ENCODE measurements around the gene SLC25A39. TPM values are rescaled to one million over a fixed set of nuclear protein-coding genes. Genes with fewer than 3 reads are reported as not detected.

Gene SLC25A39
- total and polyA plus RNA-seq, 2 donors (not counting 3 experiments of a cell fraction or from before 2014, with no cell fraction given): 88.5 to 151 TPM

DNA sequence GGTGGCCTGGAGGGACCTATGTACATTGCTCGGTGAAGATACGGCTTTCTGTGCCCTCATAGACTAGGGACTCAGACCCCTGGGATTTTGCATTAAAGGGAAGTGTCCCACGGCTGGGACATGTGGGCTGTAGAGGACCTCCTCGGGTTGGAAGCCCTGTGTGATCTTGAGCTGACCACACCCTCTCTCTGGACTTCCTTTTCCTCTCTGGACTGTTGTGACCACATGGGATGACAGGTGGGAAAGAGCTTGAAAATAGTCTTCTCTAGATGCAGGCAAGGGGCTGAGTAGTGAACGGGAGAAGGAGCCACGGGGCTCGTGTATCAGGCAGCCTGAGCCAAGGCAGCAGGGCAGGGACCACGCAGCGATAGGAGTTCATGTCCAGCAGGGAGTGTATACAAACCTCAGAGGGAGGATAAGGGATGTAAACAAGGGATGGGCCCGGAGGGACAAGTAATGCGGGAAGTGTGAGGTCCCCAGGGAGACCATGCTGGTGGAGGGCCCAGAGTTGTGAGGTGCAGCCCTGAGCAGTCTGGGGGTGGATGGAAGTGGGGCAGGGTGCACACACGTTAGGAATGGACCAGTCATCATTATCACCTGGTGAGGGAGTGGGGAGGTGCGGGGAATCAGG lies 52.2 kb downstream of the SLC25A39 start:
- H3K79me2 ChIP-seq (ENCODE audit: control insufficient read depth, insufficient read depth, low read length): no peaks in the 10 kb centered on the region
- H3K27ac ChIP-seq (ENCODE audit: insufficient read depth, low read depth, low read length): no peak overlapping the region
- H3K9me3 ChIP-seq (replicated peaks; ENCODE audit: control insufficient read depth, insufficient read depth, low read length): no peaks in the 10 kb centered on the region
- no peak overlapping the region for H2AFZ ChIP-seq (ENCODE audit: low read depth, low read length)
- no peak overlapping the region for H3K9ac ChIP-seq (replicated peaks; ENCODE audit: extremely low read depth, insufficient read depth, low read length)
- H3K36me3 ChIP-seq (ENCODE audit: control insufficient read depth in 2 of 2, extremely low read depth in 1 of 2, insufficient read depth in 2 of 2, low read length in 2 of 2): no peaks in the 10 kb centered on the region
- FAIRE-seq: no peak
- ChIA-PET POLR2A (no interaction called here), CTCF (interaction anchor here (1.2 kb wide), 1 partner anchor 51 kb away, joined by 4 read pairs; no protein-coding TSS in a partner anchor)
- no peaks in the 10 kb centered on the region for H3K9me1 ChIP-seq (replicated peaks; ENCODE audit: control insufficient read depth, extremely low read depth, insufficient read depth, low read length)
- no peaks in the 10 kb centered on the region for H4K20me1 ChIP-seq (replicated peaks; ENCODE audit: control insufficient read depth, extremely low read depth, insufficient read depth, low read length)
- BruUV-seq (replicated peaks): no TSS peak
- H3K27me3 ChIP-seq (ENCODE audit: control insufficient read depth in 2 of 2, insufficient read depth in 2 of 2, low read length in 2 of 2): peaks cover 0 to 1% of the 10 kb centered on the region in 2 experiments
- H3K4me2 ChIP-seq (ENCODE audit: insufficient read depth, low read length): no peak overlapping the region
- TF ChIP-seq EZH2 (IDR thresholded peaks at IDR 0.05; ENCODE audit: borderline replicate concordance, low read depth, low read length, severe bottlenecking) (no peak), GATA2 (IDR thresholded peaks at IDR 0.05; ENCODE audit: insufficient read depth, insufficient read length, low read depth, low read length) (no peak), MYC (IDR thresholded peaks at IDR 0.05; ENCODE audit: low read depth, low read length) (no peak), POLR2A (IDR thresholded peaks at IDR 0.05; ENCODE audit: low read depth, low read length) (no peak)
- DNase-seq (ENCODE audit: low read depth, low spot score): no peak
- no peaks in the 10 kb centered on the region for H3K4me1 ChIP-seq (ENCODE audit: control insufficient read depth, extremely low read depth, insufficient read depth, low read length)
- intact Hi-C loops (cut with micrococcal nuclease): no loop called here
- no peak overlapping the region for H3K4me3 ChIP-seq (replicated peaks in 1 of 3; ENCODE audit: insufficient read depth in 1 of 3, low read depth in 1 of 3, low read length in 3 of 3)
- dilution Hi-C loops (cut with MboI; ENCODE audit: extremely low pct_ligation_motif_present, low sequenced_read_pairs): no loop called here

Small RNAs within 50 kb of the gene (small RNA-seq; reads per million reads assigned to genes)
- not detected for gene RF00012 (ENCODE audit: insufficient read depth, insufficient read length, low read depth, low replicate concordance)
- not detected for gene RN7SL507P (ENCODE audit: insufficient read depth, insufficient read length, low read depth, low replicate concordance)
- not detected for gene RNU6-453P (ENCODE audit: insufficient read depth, insufficient read length, low read depth, low replicate concordance)

Other genes with a start within 250 kb of the SLC25A39 start
- gene HDAC5, start 201.2 kb downstream of the SLC25A39 start, total RNA-seq: 40.2 and 40.4 TPM in 2 replicates
- 35.4 and 40.0 TPM in 2 replicates for gene HDAC5, start 201.2 kb downstream of the SLC25A39 start, polyA plus RNA-seq
- 9.0 and 10.1 TPM in 2 replicates for gene HROB, start 182.9 kb downstream of the SLC25A39 start, total RNA-seq
- gene HROB, start 182.9 kb downstream of the SLC25A39 start, polyA plus RNA-seq: 6.9 and 7.0 TPM in 2 replicates
- not detected in 2 replicates for gene ASB16, start 154.1 kb downstream of the SLC25A39 start, total RNA-seq
- gene ASB16, start 154.1 kb downstream of the SLC25A39 start, polyA plus RNA-seq: not detected in 2 replicates
- gene TMUB2, start 137.9 kb downstream of the SLC25A39 start, total RNA-seq: 39.5 and 43.6 TPM in 2 replicates
- 72.5 and 80.0 TPM in 2 replicates for gene TMUB2, start 137.9 kb downstream of the SLC25A39 start, polyA plus RNA-seq
- 82.5 and 102 TPM in 2 replicates for gene ATXN7L3, start 124.9 kb downstream of the SLC25A39 start, total RNA-seq
- 50.7 and 61.3 TPM in 2 replicates for gene ATXN7L3, start 124.9 kb downstream of the SLC25A39 start, polyA plus RNA-seq
- gene UBTF, start 105.1 kb downstream of the SLC25A39 start, total RNA-seq: 74.3 and 84.7 TPM in 2 replicates
- gene UBTF, start 105.1 kb downstream of the SLC25A39 start, polyA plus RNA-seq: 10.8 and 14.7 TPM in 2 replicates
- not detected in 2 replicates for gene SLC4A1, start 56.7 kb downstream of the SLC25A39 start, total RNA-seq
- gene SLC4A1, start 56.7 kb downstream of the SLC25A39 start, polyA plus RNA-seq: not detected in 2 replicates
- not detected in 2 replicates for gene RUNDC3A, start 16.2 kb downstream of the SLC25A39 start, total RNA-seq
- 0.12 and 0.13 TPM in 2 replicates for gene RUNDC3A, start 16.2 kb downstream of the SLC25A39 start, polyA plus RNA-seq
- 343 and 346 TPM in 2 replicates for gene GRN, start 20.5 kb upstream of the SLC25A39 start, total RNA-seq
- 1,034 and 1,362 TPM in 2 replicates for gene GRN, start 20.5 kb upstream of the SLC25A39 start, polyA plus RNA-seq
- gene FAM171A2, start 39.0 kb upstream of the SLC25A39 start, total RNA-seq: 12.0 and 13.4 TPM in 2 replicates
- gene FAM171A2, start 39.0 kb upstream of the SLC25A39 start, polyA plus RNA-seq: 11.3 and 13.0 TPM in 2 replicates
- 0.48 and 0.82 TPM in 2 replicates for gene ITGA2B, start 64.8 kb upstream of the SLC25A39 start, total RNA-seq
- 0.26 and 0.29 TPM in 2 replicates for gene ITGA2B, start 64.8 kb upstream of the SLC25A39 start, polyA plus RNA-seq
- gene GPATCH8, start 178.6 kb upstream of the SLC25A39 start, total RNA-seq: 35.3 and 39.1 TPM in 2 replicates
- gene GPATCH8, start 178.6 kb upstream of the SLC25A39 start, polyA plus RNA-seq: 12.6 and 14.6 TPM in 2 replicates
- 4.4 and 5.8 TPM in 2 replicates for gene FZD2, start 232.7 kb upstream of the SLC25A39 start, total RNA-seq
- gene FZD2, start 232.7 kb upstream of the SLC25A39 start, polyA plus RNA-seq: 14.0 and 18.2 TPM in 2 replicates